ENCODE measurements around the gene ZNF678. TPM values are rescaled to one million over a fixed set of nuclear protein-coding genes. Genes with fewer than 3 reads are reported as not detected.

ZNF678 gene
- total and polyA plus RNA-seq, 2 of the 8 experiments (the other 6 are each of a cell fraction or from before 2014, with no cell fraction given) = 6.9 to 28.3 TPM

DNA sequence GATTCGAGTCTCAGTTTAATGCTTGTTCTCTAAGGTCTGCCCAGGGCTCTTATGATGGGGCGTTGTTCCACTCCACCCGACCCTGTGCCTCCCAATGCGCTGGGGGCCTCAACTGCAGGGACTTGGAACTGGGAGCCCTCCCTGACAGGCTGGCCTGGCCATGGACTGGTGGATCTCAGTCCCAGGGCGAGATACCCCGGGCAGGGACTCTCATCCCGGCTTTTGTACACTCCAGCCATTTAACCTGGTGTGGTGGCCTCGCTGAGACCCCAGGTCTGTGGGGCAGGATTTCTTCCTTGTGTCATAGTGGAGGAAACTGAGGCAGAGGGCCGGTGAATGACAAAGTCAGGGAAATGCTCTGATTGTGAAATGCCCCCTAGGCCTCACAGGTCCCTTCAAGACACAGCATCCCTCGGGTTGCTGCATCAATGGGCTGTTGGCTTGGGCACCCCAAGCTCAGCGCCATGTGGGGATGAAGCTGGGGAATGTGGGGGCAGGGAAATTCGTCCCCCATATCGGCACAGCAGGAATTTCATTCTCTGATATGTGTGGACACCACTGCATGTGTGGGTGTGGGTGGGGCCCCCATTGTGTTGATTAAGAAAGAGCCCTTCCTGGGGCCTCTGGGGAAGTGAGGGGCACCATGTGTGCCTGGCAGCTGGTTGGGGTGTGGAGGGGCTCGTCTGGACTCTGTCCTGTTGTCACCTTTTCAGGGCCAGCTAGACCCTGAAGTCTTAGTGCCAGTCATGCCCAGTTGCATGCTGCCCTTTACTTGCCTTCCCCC is 19.9 kb upstream of the ZNF678 start:
- no peak overlapping the region for H3K9ac ChIP-seq (replicated peaks in 1 of 4; ENCODE audit: extremely low read depth in 1 of 4, low read depth in 3 of 4, low read length in 3 of 4)
- H2AFZ ChIP-seq (ENCODE audit: low read length) = no peak overlapping the region; the same call in 1 of the 2 replicates
- no peak for DNase-seq (ENCODE audit: low read depth in 1 of 2, low spot score in 2 of 2)
- no peaks in the 10 kb centered on the region for H4K20me1 ChIP-seq (replicated peaks in 1 of 2; ENCODE audit: control insufficient read depth in 1 of 2, insufficient read depth in 2 of 2, low read length in 2 of 2)
- peak overlapping the region; percentile 36 for H4K5ac ChIP-seq (ENCODE audit: insufficient read length, low read depth, low read length)
- H2BK120ac ChIP-seq (replicated peaks; ENCODE audit: low read depth, low read length) = peak overlapping the region; percentile 43
- no peak overlapping the region for H3K27ac ChIP-seq (ENCODE audit: low read depth, low read length)
- H3K79me1 ChIP-seq (ENCODE audit: low read depth, low read length) = no peaks in the 10 kb centered on the region
- ChIA-PET CTCF (ENCODE audit: partially characterized antibody) (interaction anchor here (0.7 to 1.9 kb wide), 10 partner anchors 11 to 410 kb away, joined by 3 to 8 read pairs (median 4); partner anchors contain the start of gene ZNF678), POLR2A (ENCODE audit: partially characterized antibody) (interaction anchor here (1.2 to 1.5 kb wide), 2 partner anchors 25 to 62 kb away, joined by 3 read pairs; no protein-coding TSS in a partner anchor)
- 0 out of 2 replicates have a peak overlapping the region, but pooled peaks have one; percentile 3 for H2AK5ac ChIP-seq (ENCODE audit: low read depth, low read length)
- no peaks in the 10 kb centered on the region for H3K36me3 ChIP-seq (ENCODE audit: control insufficient read depth in 2 of 4, insufficient read depth in 4 of 4, low read length in 3 of 4)
- no peak overlapping the region for H3K4ac ChIP-seq (replicated peaks; ENCODE audit: insufficient read length, low read depth, low read length)
- no peak overlapping the region for H2BK5ac ChIP-seq (ENCODE audit: low read depth, low read length)
- H3K4me1 ChIP-seq (replicated peaks in 1 of 4; ENCODE audit: control insufficient read depth in 3 of 4, insufficient read depth in 4 of 4, low read length in 3 of 4) = peaks cover 0 to 6% (median 0%) of the 10 kb centered on the region in 4 experiments; a peak in 2 of 7 replicates
- H3K79me2 ChIP-seq (ENCODE audit: control insufficient read depth in 1 of 2, insufficient read depth in 2 of 2, low read length in 2 of 2) = no peaks in the 10 kb centered on the region
- 0 out of 4 replicates have a peak overlapping the region, but pooled peaks of 1 of the 2 experiments have one; percentile 66 for H3K4me2 ChIP-seq (ENCODE audit: insufficient read depth in 1 of 2, low read depth in 2 of 2, low read length in 2 of 2)
- H3K23ac ChIP-seq (ENCODE audit: insufficient read length) = no peak overlapping the region
- peaks cover 3 to 14% (median 13%) of the 10 kb centered on the region in 4 experiments; a peak in 6 of 7 replicates for H3K27me3 ChIP-seq (replicated peaks in 1 of 4; ENCODE audit: control insufficient read depth in 3 of 4, extremely low read depth in 1 of 4, insufficient read depth in 3 of 4, low read length in 3 of 4)
- WGBS, 2 experiments (ENCODE audit: extremely low coverage in 1 of 2, insufficient coverage in 1 of 2, insufficient read length in 1 of 2, insufficient replicate concordance in 2 of 2, low coverage in 1 of 2, low lambda C conversion rate in 2 of 2, missing lambda C conversion rate in 1 of 2) = 83% methylated on average over 11 of the region's 14 CpGs; no CpG with 5 or more reads in 1 of the 2 experiments
- H2BK15ac ChIP-seq (ENCODE audit: low read length) = no peak overlapping the region
- no peak overlapping the region for H3K4me3 ChIP-seq (ENCODE audit: extremely low read depth in 1 of 4, insufficient read depth in 2 of 4, low read depth in 3 of 4, low read length in 4 of 4)
- peaks cover 2 to 10% of the 10 kb centered on the region in 2 experiments; a peak in 1 of 4 replicates for H3K9me3 ChIP-seq (ENCODE audit: insufficient read depth in 2 of 2, low read depth in 1 of 2, low read length in 1 of 2)
- peaks cover 7% of the 10 kb centered on the region; the same call in 1 of the 2 replicates for H3K23me2 ChIP-seq (ENCODE audit: low read depth, low read length)
- H4K8ac ChIP-seq (ENCODE audit: extremely low read depth, insufficient read depth, low read length) = peak overlapping the region; percentile 91; the same call in 1 of the 2 replicates
- H3K14ac ChIP-seq (ENCODE audit: insufficient read length) = no peak overlapping the region
- H3K56ac ChIP-seq (replicated peaks; ENCODE audit: insufficient read length, low read depth, low read length) = no peak overlapping the region
- H2BK20ac ChIP-seq (ENCODE audit: low read length) = no peak overlapping the region
- H4K91ac ChIP-seq (replicated peaks; ENCODE audit: insufficient read length, low read length) = no peak overlapping the region
- H2BK12ac ChIP-seq (ENCODE audit: low read depth, low read length) = no peak overlapping the region
- no peak for FAIRE-seq
- H3K18ac ChIP-seq (ENCODE audit: extremely low read depth, low read length) = no peak overlapping the region
- TF ChIP-seq CHD2 (IDR thresholded peaks at IDR 0.05; ENCODE audit: low read length) = no peak
- TF ChIP-seq SAP30 (IDR thresholded peaks at IDR 0.05; ENCODE audit: insufficient read depth, insufficient replicate concordance, low read length) = no peak
- TF ChIP-seq PHF8 (conservative IDR thresholded peaks at IDR 0.05; ENCODE audit: low read depth, low read length) = no peak
- TF ChIP-seq TAF1 (IDR thresholded peaks at IDR 0.05; ENCODE audit: low read depth, low read length) = no peak
- TF ChIP-seq EP300 (IDR thresholded peaks at IDR 0.05; ENCODE audit: borderline replicate concordance in 1 of 2, low read depth in 2 of 2, low read length in 2 of 2) = no peak
- TF ChIP-seq CEBPB (IDR thresholded peaks at IDR 0.05; ENCODE audit: low read depth, low read length) = no peak
- no peak for TF ChIP-seq ASH2L (IDR thresholded peaks at IDR 0.05; ENCODE audit: low read length)
- no peak for TF ChIP-seq SIX5 (IDR thresholded peaks at IDR 0.05; ENCODE audit: low read depth, low read length)
- no peak for TF ChIP-seq JUN (IDR thresholded peaks at IDR 0.05; ENCODE audit: low read depth, low read length)
- no peak for TF ChIP-seq RAD21 (IDR thresholded peaks at IDR 0.05 in 1 of 2, conservative IDR thresholded peaks at IDR 0.05 in 1 of 2; ENCODE audit: low read depth in 2 of 2, low read length in 2 of 2)
- no peak for TF ChIP-seq EGR1 (IDR thresholded peaks at IDR 0.05; ENCODE audit: borderline replicate concordance, low read depth, low read length)
- no peak for TF ChIP-seq MAFK (IDR thresholded peaks at IDR 0.05; ENCODE audit: low read depth, low read length)

Measured in H1 (cell line).